ENCODE data around the gene MIS18A. TPM values are rescaled to one million over a fixed set of nuclear protein-coding genes. Genes with fewer than 3 reads are reported as not detected.

The MIS18A gene
- total RNA-seq, 1 donor: 13.0 TPM

GRCh38 chr21:32307706-32308105, 28.9 kb upstream of the MIS18A start:
- no peak for TF ChIP-seq CTCF (IDR thresholded peaks at IDR 0.05; ENCODE audit: insufficient read depth, low read depth, low read length)
- peak; percentile 74 for DNase-seq (ENCODE audit: low read depth)
- H3K4me3 ChIP-seq (ENCODE audit: low read depth, low read length): no peak overlapping the region

- TF ChIP-seq CTCF (IDR thresholded peaks at IDR 0.05; ENCODE audit: insufficient read depth, low read depth, low read length): peak; percentile 24
- no peak overlapping the region for H3K4me3 ChIP-seq (ENCODE audit: low read depth, low read length)
- DNase-seq (ENCODE audit: low read depth): no peak
These were observed 27.4 kb upstream of the MIS18A start for GRCh38 chr21:32306021-32306780.

GRCh38 chr21:32304998-32305397, 26.1 kb upstream of the MIS18A start:
- no peak for DNase-seq (ENCODE audit: low read depth)
- no peak for TF ChIP-seq CTCF (IDR thresholded peaks at IDR 0.05; ENCODE audit: insufficient read depth, low read depth, low read length)
- H3K4me3 ChIP-seq (ENCODE audit: low read depth, low read length): no peak overlapping the region

- TF ChIP-seq CTCF (IDR thresholded peaks at IDR 0.05; ENCODE audit: insufficient read depth, low read depth, low read length): no peak
- H3K4me3 ChIP-seq (ENCODE audit: low read depth, low read length): no peak overlapping the region
- no peak for DNase-seq (ENCODE audit: low read depth)
These were observed 24.5 kb upstream of the MIS18A start for GRCh38 chr21:32303385-32303784.

GRCh38 chr21:32302560-32302959, 23.7 kb upstream of the MIS18A start:
- DNase-seq (ENCODE audit: low read depth): no peak
- TF ChIP-seq CTCF (IDR thresholded peaks at IDR 0.05; ENCODE audit: insufficient read depth, low read depth, low read length): no peak
- H3K4me3 ChIP-seq (ENCODE audit: low read depth, low read length): no peak overlapping the region

- H3K4me3 ChIP-seq (ENCODE audit: low read depth, low read length): no peak overlapping the region
- no peak for TF ChIP-seq CTCF (IDR thresholded peaks at IDR 0.05; ENCODE audit: insufficient read depth, low read depth, low read length)
- no peak for DNase-seq (ENCODE audit: low read depth)
These were observed 22.7 kb upstream of the MIS18A start for GRCh38 chr21:32301596-32301995.

All from fibroblast of villous mesenchyme (primary cell).